IMR-90 (cell line): Measurements from ENCODE around the gene ERVW-1. TPM values are rescaled to one million over a fixed set of nuclear protein-coding genes. Genes with fewer than 3 reads are reported as not detected.

Experiments used
- ATAC-seq: fragments of 200-7000 bp; cut with Tn5 transposase; 2 replicates; pipeline ENCODE4 v1.9.1; 2020; ENCODE audit warnings: low read depth, mild to moderate bottlenecking, moderate library complexity
- BruUV-seq: library from RNA; stranded (reverse); fragments of 400-500 nt; replicated peaks from 2 replicates; lab custom pipeline; 2021; lab: Mats Ljungman, UMichigan
- CTCF ChIA-PET: fragments of 300-600 bp; formaldehyde crosslinking; extraction: SDS; loops from one replicate; lab custom pipeline; 2021; ENCODE audit warnings: antibody characterized with exemption; lab: Yijun Ruan, JAX
- POLR2A ChIA-PET: fragments of 300-600 bp; sonication (Branson Sonifier 250); formaldehyde crosslinking; loops from one replicate; lab custom pipeline; 2022; ENCODE audit warnings: antibody characterized with exemption; ENCODE audit not compliant: unreplicated experiment; lab: Charles Lee
- DNase-seq: peaks from one replicate; pipeline ENCODE4 v3.0.0; 2013
- H2AFZ ChIP-seq: replicated peaks from 2 replicates; pipeline ENCODE3; 2013; ENCODE audit warnings: low read length, mild to moderate bottlenecking; ENCODE audit not compliant: poor library complexity
- H2AK5ac ChIP-seq: 2 replicates; pipeline ENCODE4 v1.6.1; 2013; ENCODE audit warnings: low read depth, low read length, inconsistent platforms
- H2AK9ac ChIP-seq: replicated peaks from 2 replicates; pipeline ENCODE3; 2013; ENCODE audit warnings: mild to moderate bottlenecking, low read depth, low read length, moderate library complexity; ENCODE audit not compliant: poor library complexity
- H2BK120ac ChIP-seq: 2 replicates; pipeline ENCODE4 v1.6.1; 2013; ENCODE audit warnings: low read depth, low read length, inconsistent platforms
- H2BK15ac ChIP-seq: 3 replicates; pipeline ENCODE4 v1.6.1; 2013; ENCODE audit warnings: low read depth, low read length, inconsistent platforms
- H2BK20ac ChIP-seq: 2 replicates; pipeline ENCODE4 v1.6.1; 2013; ENCODE audit warnings: low read depth, mild to moderate bottlenecking, inconsistent platforms, low read length, moderate library complexity
- H2BK5ac ChIP-seq: 2 replicates; pipeline ENCODE4 v1.6.1; 2013; ENCODE audit warnings: mild to moderate bottlenecking, low read depth, low read length, inconsistent platforms; ENCODE audit not compliant: poor library complexity, severe bottlenecking
- H3K14ac ChIP-seq: replicated peaks from 2 replicates; pipeline ENCODE4 v1.6.1; 2013; ENCODE audit warnings: low read depth, low read length, inconsistent platforms
- H3K18ac ChIP-seq: 2 replicates; pipeline ENCODE4 v1.6.1; 2013; ENCODE audit warnings: low read depth, low read length, control low read depth
- H3K23ac ChIP-seq: 2 replicates; pipeline ENCODE4 v1.6.1; 2013; ENCODE audit warnings: low read depth, low read length, inconsistent platforms
- H3K27ac ChIP-seq: 2 replicates; pipeline ENCODE4 v1.5.1; 2013; ENCODE audit warnings: mild to moderate bottlenecking, control low read depth, low read length; ENCODE audit not compliant: insufficient read depth
- H3K27me3 ChIP-seq: 2 replicates; pipeline ENCODE4 v1.6.1; 2013; ENCODE audit warnings: low read length; ENCODE audit not compliant: control insufficient read depth, insufficient read depth
- H3K36me3 ChIP-seq: 2 replicates; pipeline ENCODE4 v1.6.1; 2013; ENCODE audit warnings: low read length, mixed read lengths; ENCODE audit not compliant: control insufficient read depth, insufficient read depth
- H3K4ac ChIP-seq: 2 replicates; pipeline ENCODE4 v1.6.1; 2013; ENCODE audit warnings: low read depth, low read length, inconsistent platforms
- H3K4me1 ChIP-seq: 2 replicates; pipeline ENCODE4 v1.6.1; 2013; ENCODE audit warnings: low read length, mixed read lengths; ENCODE audit not compliant: control insufficient read depth, insufficient read depth
- H3K4me2 ChIP-seq: 2 replicates; pipeline ENCODE4 v1.6.1; 2013; ENCODE audit warnings: low read depth, mild to moderate bottlenecking, control low read depth, low read length, moderate library complexity
- H3K4me3 ChIP-seq: 2 replicates; pipeline ENCODE4 v1.5.1; 2013; ENCODE audit warnings: low read depth, mild to moderate bottlenecking, control low read depth, low read length, moderate library complexity; ENCODE audit not compliant: insufficient read depth
- H3K56ac ChIP-seq: 2 replicates; pipeline ENCODE4 v1.6.1; 2013; ENCODE audit warnings: low read length, inconsistent platforms; ENCODE audit not compliant: insufficient read depth; ENCODE audit errors: extremely low read depth
- H3K79me1 ChIP-seq, 2 experiments: 2 replicates each; pipeline ENCODE4 v1.6.1; 2013; ENCODE audit warnings: low read length in 2 of 2, inconsistent platforms in 1 of 2, low read depth in 1 of 2
- H3K9ac ChIP-seq: 2 replicates; pipeline ENCODE4 v1.6.1; 2013; ENCODE audit warnings: low read depth, low read length, control low read depth
- H3K9me1 ChIP-seq: 2 replicates; pipeline ENCODE4 v1.6.1; 2013; ENCODE audit warnings: low read length, inconsistent platforms; ENCODE audit not compliant: insufficient read depth
- H3K9me3 ChIP-seq: 2 replicates; pipeline ENCODE4 v1.6.1; 2013; ENCODE audit warnings: low read length; ENCODE audit not compliant: control insufficient read depth, insufficient read depth
- H4K20me1 ChIP-seq: 2 replicates; pipeline ENCODE4 v1.6.1; 2013; ENCODE audit warnings: low read length, inconsistent platforms; ENCODE audit not compliant: insufficient read depth
- H4K5ac ChIP-seq: 2 replicates; pipeline ENCODE4 v1.6.1; 2013; ENCODE audit warnings: mild to moderate bottlenecking, low read depth, low read length, control low read depth
- H4K8ac ChIP-seq, 2 experiments: 2 replicates each; pipeline ENCODE4 v1.6.1; 2013; ENCODE audit warnings: low read depth in 2 of 2, low read length in 2 of 2, control low read depth in 1 of 2, inconsistent platforms in 1 of 2
- H4K91ac ChIP-seq: 2 replicates; pipeline ENCODE4 v1.6.1; 2013; ENCODE audit warnings: low read depth, low read length, inconsistent platforms; ENCODE audit not compliant: insufficient read depth
- CEBPB ChIP-seq: IDR thresholded peaks from 2 replicates; pipeline ENCODE4 v1.6.1; 2012; ENCODE audit warnings: low read depth, low read length, improper control_type of control experiment
- ELK1 ChIP-seq: fragments of 150-350 bp; IDR thresholded peaks from 2 replicates; pipeline ENCODE4 v1.6.1; 2016; ENCODE audit warnings: low read depth, mild to moderate bottlenecking, low read length, moderate library complexity, borderline replicate concordance
- MAFK ChIP-seq: IDR thresholded peaks from 2 replicates; pipeline ENCODE4 v1.6.1; 2012; ENCODE audit warnings: low read depth, low read length, improper control_type of control experiment
- RFX5 ChIP-seq: IDR thresholded peaks from 2 replicates; pipeline ENCODE4 v1.8.0; 2012; ENCODE audit warnings: low read depth, mild to moderate bottlenecking, low read length, moderate library complexity
- WGBS, 2 experiments: methylation state at CpG; one replicate each; pipeline versions ENCODE4 v1.1.5 to v1.1.7; 2013; ENCODE audit warnings: missing lambda C conversion rate in 2 of 2; ENCODE audit not compliant: insufficient read length in 1 of 2; ENCODE audit errors: extremely low coverage in 2 of 2; 5-methylcytosine and 5-hydroxymethylcytosine counted together
- dilution Hi-C: fragments of 300-500 bp; cut with HindIII; formaldehyde crosslinking; loops from one replicate; pipeline ENCODE4 v1.14.3; 2018; ENCODE audit warnings: low sequenced_read_pairs; ENCODE audit not compliant: unreplicated experiment
- in situ Hi-C: fragments of 300-500 bp; cut with MboI; formaldehyde crosslinking; loops from 3 replicates; pipeline ENCODE4 v1.14.3; 2019; ENCODE audit warnings: low sequenced_read_pairs, inconsistent platforms, mixed read lengths
- intact Hi-C: fragments of 100-400 bp; cut with micrococcal nuclease; formaldehyde crosslinking; loops from 2 replicates; pipeline ENCODE4 v1.10.0; 2022
- polyA plus RNA-seq, 3 experiments: library from polyadenylated mRNA; depleted of rRNA; stranded (reverse); fragments of >200 nt; gene quantifications; 2 replicates each; pipeline ENCODE4 v1.2.3, GENCODE V29; 2012; ENCODE audit warnings: low replicate concordance in 1 of 3
- total RNA-seq: library from RNA; depleted of rRNA; stranded (reverse); fragments of >200 nt; gene quantifications from 2 replicates; pipeline ENCODE4 v1.2.3, GENCODE V29; 2012

Gene ERVW-1
- total and polyA plus RNA-seq, 2 of the 4 experiments (the other 2 are of a cell fraction), result not detected

GRCh38 chr7:92523110-92523509, 45.4 kb upstream of the ERVW-1 start:
- Histone ChIP-seq H3K9me3 (no peaks in the 10 kb centered on the region), H3K9me1 (no peaks in the 10 kb centered on the region; the same call in 1 of the 2 replicates), H2BK20ac (no peak overlapping the region), H3K4me2 (no peak overlapping the region), H4K20me1 (no peaks in the 10 kb centered on the region), H4K5ac (no peak overlapping the region), H3K14ac (no peak overlapping the region), H3K23ac (no peak overlapping the region), H3K56ac (no peak overlapping the region), H4K8ac (no peak overlapping the region), H3K4me1 (no peaks in the 10 kb centered on the region; the same call in 1 of the 2 replicates), H2AFZ (no peak overlapping the region), H3K36me3 (peaks cover 3% of the 10 kb centered on the region; the same call in 1 of the 2 replicates), H2BK120ac (no peak overlapping the region), H2AK9ac (no peak overlapping the region), H3K4me3 (no peak overlapping the region), H2BK15ac (no peak overlapping the region), H4K91ac (no peak overlapping the region), H3K79me1 (peaks cover 18 to 36% of the 10 kb centered on the region in 2 experiments), H2BK5ac (no peak overlapping the region), H3K18ac (no peak overlapping the region), H3K27me3 (no peaks in the 10 kb centered on the region), H3K4ac (no peak overlapping the region), H3K27ac (no peak overlapping the region), H3K9ac (no peak overlapping the region), H2AK5ac (no peak overlapping the region)
- ATAC-seq (no peak), DNase-seq (no peak)
- TF ChIP-seq CEBPB (no peak), MAFK (no peak), ELK1 (no peak), RFX5 (no peak)
- POLR2A ChIA-PET, result no interaction called here
- in situ Hi-C loops (no loop called here), dilution Hi-C loops (no loop called here), intact Hi-C loops (no loop called here)
- CTCF ChIA-PET, result no interaction called here
- WGBS, 2 experiments, result 100% methylated on average over 1 of the region's 2 CpGs; no CpG with 5 or more reads in 1 of the 2 experiments
- BruUV-seq, result no TSS peak
